AG04450 (cell line): Measurements from ENCODE around the gene AMBRA1. TPM values are rescaled to one million over a fixed set of nuclear protein-coding genes. Genes with fewer than 3 reads are reported as not detected.

ENCODE experiments used
- CTCF ChIA-PET: fragments of 300-600, 350-600 bp; formaldehyde crosslinking; extraction: SDS; loops from one replicate; lab custom pipeline; 2022; ENCODE audit warnings: antibody characterized with exemption, inconsistent platforms; lab: Charles Lee
- POLR2A ChIA-PET: fragments of 350-600 bp; formaldehyde crosslinking; extraction: SDS; loops from one replicate; lab custom pipeline; 2021; ENCODE audit warnings: antibody characterized with exemption, inconsistent platforms; lab: Yijun Ruan, JAX
- DNase-seq: peaks from one replicate; pipeline ENCODE4 v3.0.0-alpha.2; 2011; ENCODE audit warnings: low read depth, low spot score
- H3K27ac ChIP-seq: one replicate; pipeline ENCODE4 v1.5.1; 2012; ENCODE audit warnings: low read depth, low read length, control low read depth
- H3K27me3 ChIP-seq: one replicate; pipeline ENCODE4 v1.6.0; 2012; ENCODE audit warnings: low read length; ENCODE audit not compliant: control insufficient read depth, insufficient read depth
- H3K4me3 ChIP-seq: 2 replicates; pipeline ENCODE4 v1.5.1; 2011; ENCODE audit warnings: mild to moderate bottlenecking, low read depth, low read length, control low read depth
- H3K9me3 ChIP-seq: 2 replicates; pipeline ENCODE4 v1.5.1; 2012; ENCODE audit warnings: low read length; ENCODE audit not compliant: control insufficient read depth, insufficient read depth
- CTCF ChIP-seq: IDR thresholded peaks from 2 replicates; pipeline ENCODE4 v1.5.1; 2011; ENCODE audit warnings: low read depth, low read length, control low read depth, inconsistent platforms
- polyA plus RNA-seq: library from polyadenylated mRNA; depleted of rRNA; stranded (reverse); fragments of >200 nt; gene quantifications from 2 replicates; pipeline ENCODE4 v1.2.3, GENCODE V29; 2011

AMBRA1 gene
- polyA plus RNA-seq, 1 experiment, result 12.8 TPM

GRCh38 chr11:46389450-46390330 lies 204.1 kb downstream of the AMBRA1 start:
- ChIA-PET CTCF (interaction anchor here (0.6 to 3.5 kb wide), 21 partner anchors 10 to 363 kb away, joined by 3 to 36 read pairs (median 4); partner anchors contain the start of gene ATG13), POLR2A (interaction anchor here (0.6 kb wide), 1 partner anchor 88 kb away, joined by 3 read pairs; no protein-coding TSS in a partner anchor)

GRCh38 chr11:46388619-46389449 lies 205.0 kb downstream of the AMBRA1 start:
- H3K4me3 ChIP-seq, result peak overlapping the region; percentile 7; the same call in 1 of the 2 replicates
- POLR2A ChIA-PET, result interaction anchor here (0.6 kb wide), 1 partner anchor 89 kb away, joined by 3 read pairs; no protein-coding TSS in a partner anchor
- no peak for DNase-seq

More at GRCh38 chr11:46389450-46390330, 204.1 kb downstream of the AMBRA1 start:
- peak; percentile 75 for TF ChIP-seq CTCF
- Histone ChIP-seq H3K27ac (no peak overlapping the region), H3K27me3 (peaks cover 29% of the 10 kb centered on the region), H3K4me3 (peak overlapping the region; percentile 60), H3K9me3 (peaks cover 14% of the 10 kb centered on the region; the same call in 1 of the 2 replicates)
- DNase-seq, result no peak

GRCh38 chr11:46387919-46388618 lies 205.8 kb downstream of the AMBRA1 start:
- peaks cover 29% of the 10 kb centered on the region for H3K27me3 ChIP-seq
- H3K4me3 ChIP-seq, result no peak overlapping the region
- peak overlapping the region; percentile 11 for H3K27ac ChIP-seq
- TF ChIP-seq CTCF, result no peak
- ChIA-PET CTCF (interaction anchor here (0.7 to 3.5 kb wide), 20 partner anchors 12 to 364 kb away, joined by 3 to 36 read pairs (median 4); partner anchors contain the start of gene ATG13), POLR2A (interaction anchor here (0.5 kb wide), 1 partner anchor 119 kb away, joined by 3 read pairs; no protein-coding TSS in a partner anchor)
- peaks cover 14% of the 10 kb centered on the region; the same call in 1 of the 2 replicates for H3K9me3 ChIP-seq
- no peak for DNase-seq

More at GRCh38 chr11:46388619-46389449, 205.0 kb downstream of the AMBRA1 start:
- peak overlapping the region; percentile 11 for H3K27ac ChIP-seq
- no peak for TF ChIP-seq CTCF
- peaks cover 29% of the 10 kb centered on the region for H3K27me3 ChIP-seq
- H3K9me3 ChIP-seq, result peaks cover 14% of the 10 kb centered on the region; the same call in 1 of the 2 replicates
- CTCF ChIA-PET, result interaction anchor here (0.6 to 3.5 kb wide), 29 partner anchors 11 to 363 kb away, joined by 3 to 36 read pairs (median 4); partner anchors contain the start of gene ATG13

- peaks cover 10% of the 10 kb centered on the region; the same call in 1 of the 2 replicates for H3K9me3 ChIP-seq
- H3K4me3 ChIP-seq, result no peak overlapping the region
- POLR2A ChIA-PET, result interaction anchor here (0.5 kb wide), 1 partner anchor 120 kb away, joined by 3 read pairs; no protein-coding TSS in a partner anchor
- peaks cover 29% of the 10 kb centered on the region for H3K27me3 ChIP-seq
- TF ChIP-seq CTCF, result no peak
- no peak for DNase-seq
- no peak overlapping the region for H3K27ac ChIP-seq
- CTCF ChIA-PET, result interaction anchor here (0.9 to 3.5 kb wide), 2 partner anchors 19 to 152 kb away, joined by 3 to 36 read pairs; no protein-coding TSS in a partner anchor
Measured at GRCh38 chr11:46387456-46387855, 206.4 kb downstream of the AMBRA1 start.
